Smooth muscle cell (in vitro differentiated cells): ENCODE results near the gene MTPN. TPM values are rescaled to one million over a fixed set of nuclear protein-coding genes. Genes with fewer than 3 reads are reported as not detected.

Experiments
- DNase-seq: peaks from one replicate; lab custom pipeline; 2025; ENCODE audit not compliant: unreplicated experiment; lab: John Stamatoyannopoulos, UW
- H2AFZ ChIP-seq: fragments of 200-600 bp; sonication (generic); 2 replicates; pipeline ENCODE4 v1.6.0; 2016; ENCODE audit warnings: antibody characterized with exemption, low read depth, mild to moderate bottlenecking
- H3F3A ChIP-seq: fragments of 200-600 bp; sonication (generic); 2 replicates; pipeline ENCODE4 v1.6.0; 2017; ENCODE audit warnings: antibody characterized with exemption, low read depth
- H3K27ac ChIP-seq: fragments of 200-600 bp; sonication (generic); 2 replicates; pipeline ENCODE4 v1.5.1; 2016; ENCODE audit warnings: low read depth, mild to moderate bottlenecking
- H3K27me3 ChIP-seq: fragments of 200-600 bp; sonication (generic); 2 replicates; pipeline ENCODE4 v1.6.1; 2016; ENCODE audit warnings: low read depth, mild to moderate bottlenecking
- H3K36me3 ChIP-seq: fragments of 200-600 bp; sonication (generic); 2 replicates; pipeline ENCODE4 v1.5.1; 2016; ENCODE audit warnings: low read depth
- H3K4me1 ChIP-seq: fragments of 200-600 bp; sonication (generic); 2 replicates; pipeline ENCODE4 v1.5.1; 2016; ENCODE audit warnings: low read depth
- H3K4me2 ChIP-seq: fragments of 200-600 bp; sonication (generic); 2 replicates; pipeline ENCODE4 v1.6.0; 2016; ENCODE audit warnings: mild to moderate bottlenecking
- H3K4me3 ChIP-seq: fragments of 200-600 bp; sonication (generic); 2 replicates; pipeline ENCODE4 v1.5.1; 2016; ENCODE audit warnings: mild to moderate bottlenecking
- H3K79me2 ChIP-seq: fragments of 200-600 bp; sonication (generic); 2 replicates; pipeline ENCODE4 v1.6.0; 2016; ENCODE audit warnings: low read depth, mild to moderate bottlenecking
- H3K9ac ChIP-seq: fragments of 200-600 bp; sonication (generic); 2 replicates; pipeline ENCODE4 v1.6.0; 2016; ENCODE audit warnings: low read depth
- H3K9me3 ChIP-seq: fragments of 200-600 bp; sonication (generic); replicated peaks from 2 replicates; pipeline ENCODE4 v1.5.1; 2016; ENCODE audit warnings: low read depth
- H4K20me1 ChIP-seq: fragments of 200-600 bp; sonication (generic); 2 replicates; pipeline ENCODE4 v1.6.0; 2016; ENCODE audit warnings: low read depth
- CTCF ChIP-seq: fragments of 200-600 bp; sonication (generic); IDR thresholded peaks from 2 replicates; pipeline ENCODE4 v1.5.1; 2017; ENCODE audit warnings: borderline replicate concordance, mild to moderate bottlenecking, antibody characterized with exemption; ENCODE audit not compliant: insufficient read depth, poor library complexity, severe bottlenecking
- WGBS: methylation state at CpG from one replicate; pipeline ENCODE4 v1.1.7; 2016; ENCODE audit warnings: low lambda C conversion rate; 5-methylcytosine and 5-hydroxymethylcytosine counted together
- polyA plus RNA-seq: library from polyadenylated mRNA; unstranded; fragments of >200 nt; fragmentation: Nextera tagmentation; extraction: Ambion mirVana; gene quantifications from 2 replicates; pipeline ENCODE4 v1.2.1, GENCODE V29; 2016
- total RNA-seq: library from RNA; depleted of rRNA; stranded (reverse); fragments of >200 nt; gene quantifications from 2 replicates; pipeline ENCODE4 v1.2.3, GENCODE V29; 2014

MTPN gene
- total and polyA plus RNA-seq, 2 experiments from 2014 or later, result 36.4 to 138 TPM

GRCh38 chr7:135930565-135931461 lies 46.3 kb downstream of the MTPN start:
- peaks cover 44% of the 10 kb centered on the region for H3K79me2 ChIP-seq
- H3K36me3 ChIP-seq, result no peaks in the 10 kb centered on the region
- peaks cover 18% of the 10 kb centered on the region for H3K4me1 ChIP-seq
- TF ChIP-seq CTCF, result no peak
- H3K27me3 ChIP-seq, result no peaks in the 10 kb centered on the region
- no peak for DNase-seq
- H3K9me3 ChIP-seq, result no peaks in the 10 kb centered on the region
- H3F3A ChIP-seq, result peaks cover 21% of the 10 kb centered on the region
- peaks cover 32% of the 10 kb centered on the region for H4K20me1 ChIP-seq
- peak overlapping the region; percentile 44 for H3K4me2 ChIP-seq
- whole genome bisulfite sequencing, result 17% methylated on average over 9 of the region's 9 CpGs
- no peak overlapping the region for H2AFZ ChIP-seq
- H3K4me3 ChIP-seq, result no peak overlapping the region
- H3K9ac ChIP-seq, result no peak overlapping the region
- peak overlapping the region; percentile 76 for H3K27ac ChIP-seq

GRCh38 chr7:135929722-135930141 lies 47.4 kb downstream of the MTPN start:
- no peak for TF ChIP-seq CTCF
- Histone ChIP-seq H3K36me3 (no peaks in the 10 kb centered on the region), H3K79me2 (peaks cover 34% of the 10 kb centered on the region)

GRCh38 chr7:135929249-135929648 lies 47.9 kb downstream of the MTPN start:
- no peaks in the 10 kb centered on the region for H3K36me3 ChIP-seq
- H3K27ac ChIP-seq, result peak overlapping the region; percentile 76
- peaks cover 18% of the 10 kb centered on the region for H3K4me1 ChIP-seq
- no peak for TF ChIP-seq CTCF
- WGBS, result 15% methylated on average over 2 of the region's 2 CpGs
- H3K4me3 ChIP-seq, result no peak overlapping the region
- peaks cover 29% of the 10 kb centered on the region for H4K20me1 ChIP-seq
- peaks cover 21% of the 10 kb centered on the region for H3F3A ChIP-seq
- peak overlapping the region; percentile 44 for H3K4me2 ChIP-seq
- H3K9me3 ChIP-seq, result no peaks in the 10 kb centered on the region
- DNase-seq, result no peak
- no peaks in the 10 kb centered on the region for H3K27me3 ChIP-seq
- H2AFZ ChIP-seq, result no peak overlapping the region
- H3K79me2 ChIP-seq, result peaks cover 31% of the 10 kb centered on the region
- H3K9ac ChIP-seq, result peak overlapping the region; percentile 6

More at GRCh38 chr7:135929722-135930141, 47.4 kb downstream of the MTPN start:
- Histone ChIP-seq H3K9me3 (no peaks in the 10 kb centered on the region), H3F3A (peaks cover 21% of the 10 kb centered on the region), H3K4me2 (peak overlapping the region; percentile 44), H4K20me1 (peaks cover 29% of the 10 kb centered on the region), H3K9ac (peak overlapping the region; percentile 6), H3K4me3 (no peak overlapping the region), H3K4me1 (peaks cover 18% of the 10 kb centered on the region), H2AFZ (no peak overlapping the region), H3K27me3 (no peaks in the 10 kb centered on the region), H3K27ac (peak overlapping the region; percentile 76)
- 14% methylated on average over 3 of the region's 3 CpGs for WGBS
- DNase-seq, result no peak
